Cerebellar cortex (tissue), 1 donor: ENCODE data around the gene ZNRF2.

Source experiments
- DNase-seq: peaks from one replicate; pipeline ENCODE4 v3.0.0-alpha.2; 2015; ENCODE audit warnings: low spot score

The ZNRF2 gene

GRCh38 chr7:30406664-30407425, 122.4 kb downstream of the ZNRF2 start:
- no peak for DNase-seq

GRCh38 chr7:30411173-30411572, 126.8 kb downstream of the ZNRF2 start:
- no peak for DNase-seq

- DNase-seq = no peak
These were observed 127.5 kb downstream of the ZNRF2 start for GRCh38 chr7:30411897-30412296.

GRCh38 chr7:30412782-30413504, 128.5 kb downstream of the ZNRF2 start:
- DNase-seq = peak; percentile 80

GRCh38 chr7:30413864-30414263, 129.5 kb downstream of the ZNRF2 start:
- no peak for DNase-seq
